Left lobe of liver (tissue), 2 donors: ENCODE results near the gene SYNE4. TPM values are rescaled to one million over a fixed set of nuclear protein-coding genes. Genes with fewer than 3 reads are reported as not detected.
"Not testable (repeated sequence)": the region's sequence is repeated elsewhere in the genome, so short reads cannot be mapped to it uniquely, and the experiment has no call there.

Source experiments
- ATAC-seq: fragments of 200-7000 bp; cut with Tn5 transposase; one replicate; pipeline ENCODE4 v1.9.1; 2020; ENCODE audit warnings: mild to moderate bottlenecking, moderate library complexity
- DNase-seq: peaks from one replicate; pipeline ENCODE4 v3.0.0-alpha.2; 2020; ENCODE audit warnings: low spot score
- total RNA-seq: library from RNA; stranded (reverse); gene quantifications from one replicate; pipeline ENCODE4 v1.2.1, GENCODE V29; 2021
- donor health status: DM: no; HTN: no; CAD: no; lungs with moderate emphysema.
- donor health status: DM: no; HTN: yes; CAD: no.

The SYNE4 gene
- total RNA-seq, 1 donor from 2014 or later: 6.5 TPM

- DNase-seq: no peak
- ATAC-seq: no peak
These were observed 16.7 kb downstream of the SYNE4 start for GRCh38 chr19:35991731-35992450.

GRCh38 chr19:35990771-35991730 lies 17.6 kb downstream of the SYNE4 start:
- ATAC-seq (no peak), DNase-seq (no peak)

GRCh38 chr19:35990156-35990555 lies 18.5 kb downstream of the SYNE4 start:
- no peak for ATAC-seq
- DNase-seq: no peak

DNA sequence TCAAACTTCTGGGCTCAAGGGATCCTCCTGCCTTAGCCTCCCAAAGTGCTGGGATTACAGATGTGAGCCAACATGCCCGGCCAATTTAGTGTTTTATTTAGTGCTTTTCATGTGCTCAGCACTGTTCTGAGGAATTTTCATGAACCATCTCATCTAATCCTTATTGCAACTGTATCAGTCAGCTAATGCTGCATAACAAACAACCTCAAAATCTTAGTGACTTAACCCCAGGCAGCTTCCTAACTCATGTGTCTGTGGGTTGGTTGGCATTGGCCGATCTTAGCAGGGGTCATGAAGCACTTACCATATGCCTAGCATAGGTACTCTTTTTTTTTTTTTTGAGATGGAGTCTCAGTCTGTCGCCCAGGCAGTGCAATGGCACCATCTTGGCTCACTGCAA lies 19.8 kb downstream of the SYNE4 start:
- ATAC-seq (no peak), DNase-seq (no peak)

DNA sequence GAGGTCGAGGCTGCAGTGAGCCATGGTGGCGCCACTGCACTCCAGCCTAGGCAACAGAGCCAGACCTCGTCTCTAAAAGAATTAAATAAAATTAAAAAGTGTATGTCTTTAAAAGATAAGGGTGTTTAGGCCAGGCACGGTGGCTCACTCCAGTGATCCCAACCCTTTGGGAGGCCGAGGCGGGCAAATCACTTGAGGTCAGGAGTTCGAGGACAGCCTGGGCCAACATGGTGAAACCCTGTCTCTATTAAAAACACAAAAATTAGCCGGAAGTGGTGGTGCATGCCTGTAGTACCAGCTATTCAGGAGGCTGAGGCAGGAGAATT lies 21.1 kb downstream of the SYNE4 start:
- ATAC-seq (no peak), DNase-seq (no peak)

- ATAC-seq (peak; percentile 48), DNase-seq (no peak)
These were observed 21.7 kb downstream of the SYNE4 start for GRCh38 chr19:35986664-35987570.

- ATAC-seq (no peak), DNase-seq (no peak)
These were observed 22.5 kb downstream of the SYNE4 start for GRCh38 chr19:35986111-35986510.

GRCh38 chr19:35983177-35983576 lies 25.4 kb downstream of the SYNE4 start:
- no peak for DNase-seq
- ATAC-seq: no peak

DNA sequence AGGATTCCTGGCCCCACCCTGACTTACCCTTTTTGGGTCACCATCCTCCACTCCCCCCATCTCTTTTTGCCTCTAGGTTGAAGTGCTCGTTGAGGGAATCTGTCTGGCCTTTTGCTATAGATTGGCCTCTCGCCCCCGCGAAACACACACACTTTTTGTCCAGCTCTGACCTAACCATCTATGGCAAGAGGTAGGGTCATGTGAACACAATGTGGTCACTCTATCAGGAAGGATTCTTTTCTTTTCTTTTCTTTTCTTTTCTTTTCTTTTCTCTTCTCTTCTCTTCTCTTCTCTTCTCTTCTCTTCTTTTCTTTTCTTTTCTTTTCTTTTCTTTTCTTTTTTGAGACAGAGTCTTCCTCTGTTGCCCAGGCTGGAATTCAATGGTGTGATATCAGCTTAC lies 27.6 kb downstream of the SYNE4 start:
- ATAC-seq, DNase-seq: not testable (repeated sequence)

GRCh38 chr19:35978832-35979365 lies 29.7 kb downstream of the SYNE4 start:
- DNase-seq (no peak), ATAC-seq (no peak)

GRCh38 chr19:35978271-35978670 lies 30.3 kb downstream of the SYNE4 start:
- DNase-seq (no peak), ATAC-seq (no peak)

DNA sequence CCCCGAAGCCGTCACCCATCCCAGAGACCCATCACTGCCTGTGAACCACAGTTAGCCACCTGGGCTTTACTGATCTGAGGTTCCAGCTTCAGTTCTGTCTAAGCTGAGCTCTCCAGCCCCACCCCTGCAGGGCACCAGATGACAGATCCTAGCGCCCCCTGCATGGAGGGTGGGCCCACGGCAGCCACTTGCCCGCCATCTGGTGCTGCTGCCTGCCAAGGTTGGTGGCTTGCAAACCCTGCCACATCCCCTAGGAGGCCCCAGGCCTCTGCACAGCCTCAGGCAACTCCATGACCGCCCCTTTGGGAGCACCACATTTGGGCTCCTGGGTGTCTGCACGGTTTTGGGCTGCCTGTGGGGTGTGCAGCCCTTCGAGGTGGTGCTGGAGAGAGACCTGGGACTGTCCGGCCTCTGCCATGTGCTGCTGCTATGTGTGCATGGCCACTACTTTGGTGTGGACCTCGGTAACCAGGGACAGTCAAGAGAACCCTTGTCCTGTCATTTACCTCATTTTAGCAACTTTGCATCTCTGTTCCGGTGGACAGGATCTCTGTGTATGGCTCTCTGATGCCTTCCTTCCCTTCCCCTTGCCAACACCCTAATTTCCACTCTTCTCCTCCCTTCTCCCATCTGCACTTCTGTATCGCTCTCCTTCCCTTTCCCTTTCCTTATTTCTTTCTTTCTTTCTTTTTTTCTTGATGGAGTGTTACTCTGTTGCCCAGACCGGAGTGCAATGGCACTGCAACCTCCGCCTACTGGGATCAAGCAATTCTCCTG lies 31.0 kb downstream of the SYNE4 start:
- ATAC-seq: peak; percentile 56
- DNase-seq: no peak

- ATAC-seq: no peak
- no peak for DNase-seq
These were observed 32.9 kb downstream of the SYNE4 start for GRCh38 chr19:35975608-35976214.

DNA sequence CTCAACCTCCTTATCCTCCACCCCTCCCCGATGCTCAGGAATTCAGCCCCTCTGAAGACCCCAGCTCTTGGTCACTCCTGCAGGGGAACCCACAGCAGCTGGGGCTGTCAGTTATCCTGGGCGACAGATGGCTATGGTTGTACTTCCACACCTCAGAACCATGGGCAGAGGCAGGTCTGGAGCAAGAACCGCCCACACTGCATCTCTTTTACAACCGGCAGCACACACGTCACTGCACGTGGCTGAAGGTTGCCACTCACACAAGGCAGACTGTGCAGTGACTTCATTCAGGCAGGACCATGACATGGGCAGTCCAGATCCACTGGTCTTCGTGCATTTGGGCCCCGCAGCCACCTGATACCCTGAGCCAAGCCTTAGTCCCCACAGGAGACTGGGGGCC lies 35.1 kb downstream of the SYNE4 start:
- no peak for ATAC-seq
- no peak for DNase-seq

GRCh38 chr19:35966771-35967170 lies 41.8 kb downstream of the SYNE4 start:
- no peak for ATAC-seq
- no peak for DNase-seq

GRCh38 chr19:35963514-35963913 lies 45.1 kb downstream of the SYNE4 start:
- no peak for DNase-seq
- ATAC-seq: peak; percentile 70

DNA sequence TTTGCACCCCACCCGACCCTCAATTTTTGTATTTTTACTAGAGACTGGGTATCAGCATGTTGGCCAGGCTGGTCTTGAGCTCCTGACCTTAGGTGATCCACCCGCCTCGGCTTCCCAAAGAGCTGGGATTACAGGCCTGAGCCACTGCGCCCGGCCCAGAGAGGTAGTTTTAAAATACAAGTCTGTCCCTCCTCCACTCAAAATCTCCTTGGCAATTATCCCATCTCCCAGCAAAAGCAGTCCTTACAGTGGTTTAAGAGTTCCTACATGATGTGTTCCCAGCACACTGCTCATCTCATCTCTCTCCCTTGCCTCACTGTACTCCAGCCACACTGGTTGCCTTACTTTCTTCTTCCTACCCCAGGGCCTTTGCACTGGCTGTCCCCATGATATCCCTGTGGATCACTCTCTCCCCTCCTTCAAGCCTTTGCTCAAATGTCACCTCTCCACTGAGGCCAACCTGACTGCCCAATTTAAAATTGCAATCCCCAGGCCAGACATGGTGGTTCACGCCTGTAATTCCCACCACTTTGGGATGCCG lies 48.1 kb downstream of the SYNE4 start:
- DNase-seq: no peak
- no peak for ATAC-seq

DNA sequence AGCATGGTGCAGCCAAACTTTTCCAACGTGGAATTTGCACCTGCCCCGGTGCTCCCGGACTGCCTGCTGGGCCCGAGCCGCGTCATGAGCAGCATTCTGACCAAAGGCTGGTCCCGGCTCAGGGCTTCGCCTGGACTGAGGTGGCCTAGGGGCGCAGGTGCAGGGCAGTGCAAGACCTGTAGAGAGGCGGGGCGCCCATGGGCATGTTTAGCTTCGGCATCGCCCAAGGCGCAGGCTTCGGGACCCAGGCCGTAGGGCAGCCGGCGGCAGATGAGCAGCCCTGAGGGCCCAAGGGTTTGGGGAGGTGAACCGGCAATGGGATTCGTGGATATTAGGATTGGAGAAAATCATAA lies 48.7 kb downstream of the SYNE4 start:
- DNase-seq (no peak), ATAC-seq (no peak)
